GM12874 (cell line): ENCODE measurements around the gene IL1RAPL1.

Experiments used
- CTCF ChIP-seq: IDR thresholded peaks from 2 replicates; pipeline ENCODE4 v1.5.1; 2011; ENCODE audit warnings: low read depth, mild to moderate bottlenecking, control low read depth, low read length, moderate library complexity; ENCODE audit not compliant: insufficient read depth

IL1RAPL1 gene

GRCh38 chrX:29962061-29962460 lies 1374.8 kb downstream of the IL1RAPL1 start:
- no peak for TF ChIP-seq CTCF

- TF ChIP-seq CTCF, result no peak
Measured at GRCh38 chrX:29965634-29966033, 1378.4 kb downstream of the IL1RAPL1 start.

GRCh38 chrX:29992083-29992482 lies 1404.8 kb downstream of the IL1RAPL1 start:
- no peak for TF ChIP-seq CTCF

- TF ChIP-seq CTCF, result no peak
Measured at GRCh38 chrX:30005813-30006212, 1418.6 kb downstream of the IL1RAPL1 start.
